ENCODE results near the gene UBE2I.
"Not testable (repeated sequence)": the region's sequence is repeated elsewhere in the genome, so short reads cannot be mapped to it uniquely, and the experiment has no call there.

The UBE2I gene

DNA sequence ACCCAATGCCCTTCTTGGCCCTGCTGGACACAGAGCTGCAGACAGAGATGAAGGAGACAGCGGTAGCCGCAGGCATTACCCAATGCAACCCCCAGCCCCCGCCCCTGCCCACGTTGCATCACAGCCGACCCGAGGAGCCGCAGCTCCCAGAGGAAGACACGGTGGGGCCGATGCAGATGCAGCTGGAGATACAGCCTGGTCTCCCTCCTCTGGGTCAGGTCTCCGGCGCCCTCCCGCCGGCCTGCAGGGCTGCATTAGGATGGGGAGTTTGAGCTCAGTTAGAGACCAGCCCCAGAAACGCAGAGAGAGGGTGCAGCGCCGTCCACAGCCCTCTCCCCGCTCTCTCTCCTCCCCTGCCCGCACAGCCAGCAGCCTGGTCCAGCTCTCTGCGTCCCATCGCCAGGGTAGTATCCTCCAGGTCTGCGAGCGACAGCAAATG lies 19.4 kb upstream of the UBE2I start:
- no peak overlapping the region for H3K9ac ChIP-seq (ENCODE audit: low read length)
- no peak overlapping the region for H3K27ac ChIP-seq (ENCODE audit: low read depth, low read length)
- no peaks in the 10 kb centered on the region for H3K36me3 ChIP-seq (ENCODE audit: control insufficient read depth, insufficient read depth, low read length)
- no peak overlapping the region for H3K4me3 ChIP-seq (ENCODE audit: low read length)
- H3K27me3 ChIP-seq (ENCODE audit: control insufficient read depth, insufficient read depth, low read length), result peaks cover 28% of the 10 kb centered on the region
- no peaks in the 10 kb centered on the region for H3K4me1 ChIP-seq (ENCODE audit: control insufficient read depth, insufficient read depth, low read length)

- Histone ChIP-seq H3K27ac (ENCODE audit: low read depth, low read length) (no peak overlapping the region), H3K4me3 (ENCODE audit: low read length) (no peak overlapping the region), H3K27me3 (ENCODE audit: control insufficient read depth, insufficient read depth, low read length) (peaks cover 23% of the 10 kb centered on the region)
Measured at GRCh38 chr16:1290860-1291575, 18.4 kb upstream of the UBE2I start.

GRCh38 chr16:1291576-1291974 lies 17.9 kb upstream of the UBE2I start:
- peaks cover 19% of the 10 kb centered on the region for H3K27me3 ChIP-seq (ENCODE audit: control insufficient read depth, insufficient read depth, low read length)
- no peak overlapping the region for H3K4me3 ChIP-seq (ENCODE audit: low read length)
- no peaks in the 10 kb centered on the region for H3K36me3 ChIP-seq (ENCODE audit: control insufficient read depth, insufficient read depth, low read length)
- H3K27ac ChIP-seq (ENCODE audit: low read depth, low read length), result no peak overlapping the region
- H3K4me1 ChIP-seq (ENCODE audit: control insufficient read depth, insufficient read depth, low read length), result no peaks in the 10 kb centered on the region
- no peak overlapping the region for H3K9ac ChIP-seq (ENCODE audit: low read length)

More at GRCh38 chr16:1290860-1291575, 18.4 kb upstream of the UBE2I start:
- H3K9ac ChIP-seq (ENCODE audit: low read length), result no peak overlapping the region
- no peaks in the 10 kb centered on the region for H3K4me1 ChIP-seq (ENCODE audit: control insufficient read depth, insufficient read depth, low read length)
- no peaks in the 10 kb centered on the region for H3K36me3 ChIP-seq (ENCODE audit: control insufficient read depth, insufficient read depth, low read length)

DNA sequence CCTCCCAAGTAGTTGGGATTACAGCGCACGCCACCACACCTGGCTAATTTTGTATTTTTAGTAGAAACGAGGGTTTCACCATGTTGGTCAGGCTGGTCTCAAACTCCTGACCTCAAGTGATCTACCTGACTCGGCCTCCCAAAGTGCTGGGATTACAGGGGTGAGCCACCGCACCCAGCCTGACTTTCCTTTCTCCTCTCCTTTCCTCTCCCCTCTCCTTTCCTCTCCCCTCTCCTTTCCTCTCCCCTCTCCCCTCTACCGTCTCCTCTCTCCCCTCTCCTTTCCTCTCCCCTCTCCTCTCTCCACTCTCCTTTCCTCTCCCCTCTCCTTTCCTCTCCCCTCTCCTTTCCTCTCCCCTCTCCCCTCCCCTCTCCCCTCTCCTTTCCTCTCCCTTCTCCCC lies 17.2 kb upstream of the UBE2I start:
- not testable (repeated sequence) for H3K27ac ChIP-seq (ENCODE audit: low read depth, low read length); H3K36me3 ChIP-seq (ENCODE audit: control insufficient read depth, insufficient read depth, low read length); H3K4me1 ChIP-seq (ENCODE audit: control insufficient read depth, insufficient read depth, low read length); H3K4me3 ChIP-seq (ENCODE audit: low read length); H3K9ac ChIP-seq (ENCODE audit: low read length)
- H3K27me3 ChIP-seq (ENCODE audit: control insufficient read depth, insufficient read depth, low read length), result peaks cover 19% of the 10 kb centered on the region

DNA sequence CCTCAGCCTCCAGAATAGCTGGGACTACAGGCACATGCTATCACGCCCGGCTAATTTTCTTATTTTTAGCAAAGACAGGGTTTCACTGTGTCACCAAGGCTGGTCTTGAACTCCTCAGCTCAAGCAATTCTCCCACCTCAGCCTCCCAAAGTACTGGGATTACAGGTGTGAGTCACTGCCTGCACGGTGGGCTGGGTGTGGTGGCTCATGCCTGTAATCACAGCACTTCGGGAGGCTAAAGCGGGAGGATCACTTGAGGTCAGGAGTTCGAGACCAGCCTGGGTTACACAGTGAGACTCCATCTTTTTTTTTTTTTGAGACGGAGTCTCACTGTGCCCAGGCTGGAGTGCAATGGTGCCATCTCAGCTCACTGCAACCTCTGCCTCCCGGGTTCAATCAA lies 16.6 kb upstream of the UBE2I start:
- not testable (repeated sequence) for H3K4me3 ChIP-seq (ENCODE audit: low read length); H3K27ac ChIP-seq (ENCODE audit: low read depth, low read length); H3K36me3 ChIP-seq (ENCODE audit: control insufficient read depth, insufficient read depth, low read length); H3K9ac ChIP-seq (ENCODE audit: low read length); H3K4me1 ChIP-seq (ENCODE audit: control insufficient read depth, insufficient read depth, low read length)
- H3K27me3 ChIP-seq (ENCODE audit: control insufficient read depth, insufficient read depth, low read length), result peaks cover 19% of the 10 kb centered on the region

DNA sequence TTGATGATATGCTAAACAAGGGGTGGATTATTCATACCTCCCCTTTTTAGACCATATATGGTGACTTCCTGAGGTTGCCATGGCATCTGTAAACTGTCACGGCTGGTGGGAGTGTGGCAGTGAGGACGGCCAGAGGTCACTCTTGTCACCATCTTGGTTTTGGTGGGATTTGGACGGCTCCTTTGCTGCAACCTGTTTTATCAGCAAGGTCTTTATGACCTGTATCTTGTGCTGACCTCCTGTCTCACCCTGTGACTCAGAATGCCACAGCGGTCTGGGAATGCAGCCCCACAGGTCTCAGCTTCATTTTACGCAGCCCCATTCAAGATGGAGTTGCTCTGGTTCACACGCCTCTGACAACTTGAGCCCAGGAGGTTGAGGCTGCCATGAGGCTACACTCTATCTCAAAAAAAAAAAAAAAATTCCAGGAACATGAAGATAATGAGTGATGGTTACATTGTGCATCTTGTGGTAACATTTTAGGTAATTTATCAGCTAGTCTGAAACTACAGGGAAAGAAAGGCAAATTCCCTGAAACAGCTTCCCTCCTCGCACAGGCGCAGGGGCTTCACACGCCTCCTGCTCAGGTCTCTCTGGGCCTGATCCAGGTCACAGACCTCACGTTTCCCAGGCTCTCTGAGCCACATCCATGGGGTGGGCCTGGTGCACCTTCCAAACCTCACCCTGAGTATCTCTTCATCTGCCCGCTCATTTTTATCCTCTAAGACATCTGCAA lies 15.3 kb upstream of the UBE2I start:
- H3K4me1 ChIP-seq (ENCODE audit: control insufficient read depth, insufficient read depth, low read length), result no peaks in the 10 kb centered on the region
- H3K27ac ChIP-seq (ENCODE audit: low read depth, low read length), result no peak overlapping the region
- H3K36me3 ChIP-seq (ENCODE audit: control insufficient read depth, insufficient read depth, low read length), result no peaks in the 10 kb centered on the region
- no peak overlapping the region for H3K4me3 ChIP-seq (ENCODE audit: low read length)
- no peak overlapping the region for H3K9ac ChIP-seq (ENCODE audit: low read length)
- H3K27me3 ChIP-seq (ENCODE audit: control insufficient read depth, insufficient read depth, low read length), result peaks cover 15% of the 10 kb centered on the region

DNA sequence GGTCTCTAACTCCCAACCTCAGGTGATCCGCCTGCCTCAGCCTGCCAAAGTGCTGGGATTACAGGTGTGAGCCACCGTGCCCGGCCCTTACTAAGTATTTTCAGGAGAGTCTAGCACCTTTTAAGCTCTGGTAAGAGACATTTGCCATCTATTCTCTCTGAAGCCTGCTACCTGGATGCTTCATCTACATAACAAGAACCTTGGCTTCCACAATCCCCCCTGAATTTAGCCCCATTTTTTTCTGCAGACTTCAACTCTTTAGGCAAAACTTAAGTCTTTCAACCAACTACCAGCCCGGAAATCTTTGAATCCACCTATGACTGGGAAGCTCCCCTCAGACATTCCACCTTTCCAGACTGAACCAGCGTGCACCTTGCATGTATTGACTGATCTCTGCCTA lies 14.0 kb upstream of the UBE2I start:
- H3K27me3 ChIP-seq (ENCODE audit: control insufficient read depth, insufficient read depth, low read length), result peaks cover 14% of the 10 kb centered on the region
- H3K27ac ChIP-seq (ENCODE audit: low read depth, low read length), result no peak overlapping the region
- H3K9ac ChIP-seq (ENCODE audit: low read length), result no peak overlapping the region
- no peak overlapping the region for H3K4me3 ChIP-seq (ENCODE audit: low read length)
- no peaks in the 10 kb centered on the region for H3K4me1 ChIP-seq (ENCODE audit: control insufficient read depth, insufficient read depth, low read length)
- H3K36me3 ChIP-seq (ENCODE audit: control insufficient read depth, insufficient read depth, low read length), result no peaks in the 10 kb centered on the region

GRCh38 chr16:1296688-1297017 lies 12.8 kb upstream of the UBE2I start:
- H3K4me3 ChIP-seq (ENCODE audit: low read length); H3K9ac ChIP-seq (ENCODE audit: low read length); H3K4me1 ChIP-seq (ENCODE audit: control insufficient read depth, insufficient read depth, low read length); H3K27ac ChIP-seq (ENCODE audit: low read depth, low read length); H3K36me3 ChIP-seq (ENCODE audit: control insufficient read depth, insufficient read depth, low read length): not testable (repeated sequence)
- peaks cover 22% of the 10 kb centered on the region for H3K27me3 ChIP-seq (ENCODE audit: control insufficient read depth, insufficient read depth, low read length)

DNA sequence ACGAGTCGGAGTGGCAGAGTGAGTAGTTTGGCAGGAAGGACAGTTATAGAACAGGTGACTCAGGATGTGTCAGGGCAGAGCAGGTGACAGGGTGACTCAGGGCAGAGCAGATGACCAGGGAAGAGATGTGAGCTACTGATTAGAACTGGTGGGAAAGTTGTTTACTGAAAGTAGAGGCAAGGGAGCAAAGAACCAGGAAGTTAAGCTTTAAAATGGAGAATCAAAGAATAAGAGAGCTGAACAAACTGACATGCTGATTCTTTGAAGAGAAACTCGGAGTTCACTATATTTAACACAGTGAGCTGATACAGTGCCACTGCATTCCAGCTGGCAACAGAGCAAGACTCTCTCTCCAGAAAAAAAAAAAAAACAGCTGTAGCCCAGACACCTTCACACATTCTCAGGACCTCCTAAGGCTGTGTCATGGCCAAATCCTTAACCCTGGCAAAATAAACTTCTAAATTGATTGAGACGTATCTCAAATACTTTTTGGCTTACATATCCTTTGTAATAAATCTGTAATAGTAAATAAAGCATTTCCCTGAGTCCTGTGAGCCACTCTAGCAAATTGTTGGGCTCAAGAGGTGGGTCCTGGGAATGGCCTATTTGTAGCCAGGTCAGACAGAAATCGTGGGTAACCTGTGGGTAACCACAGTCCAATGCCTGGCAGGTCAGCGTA lies 12.3 kb upstream of the UBE2I start:
- Histone ChIP-seq H3K36me3 (ENCODE audit: control insufficient read depth, insufficient read depth, low read length) (no peaks in the 10 kb centered on the region), H3K4me1 (ENCODE audit: control insufficient read depth, insufficient read depth, low read length) (no peaks in the 10 kb centered on the region), H3K27ac (ENCODE audit: low read depth, low read length) (no peak overlapping the region), H3K4me3 (ENCODE audit: low read length) (no peak overlapping the region), H3K27me3 (ENCODE audit: control insufficient read depth, insufficient read depth, low read length) (peaks cover 23% of the 10 kb centered on the region), H3K9ac (ENCODE audit: low read length) (no peak overlapping the region)

DNA sequence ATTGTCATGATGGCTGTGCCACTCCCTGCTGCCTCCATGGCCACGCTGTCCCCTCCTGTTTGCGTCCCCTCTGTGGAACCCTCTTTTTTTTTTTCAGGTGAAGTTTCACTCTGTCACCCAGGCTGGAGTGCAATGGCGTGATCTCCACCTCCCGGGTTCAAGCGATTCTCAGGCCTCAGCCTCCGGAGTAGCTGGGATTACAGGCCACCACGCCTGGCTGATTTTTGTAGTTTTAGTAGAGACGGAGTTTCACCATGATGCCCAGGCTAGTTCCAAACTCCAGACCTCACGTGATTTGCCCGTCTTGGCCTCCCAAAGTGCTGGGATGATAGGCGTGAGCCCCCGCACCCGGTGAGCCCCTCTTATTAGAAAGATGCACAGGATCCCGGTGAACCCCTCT lies 11.0 kb upstream of the UBE2I start:
- Histone ChIP-seq H3K4me1 (ENCODE audit: control insufficient read depth, insufficient read depth, low read length) (no peaks in the 10 kb centered on the region), H3K4me3 (ENCODE audit: low read length) (no peak overlapping the region), H3K27me3 (ENCODE audit: control insufficient read depth, insufficient read depth, low read length) (peaks cover 23% of the 10 kb centered on the region), H3K9ac (ENCODE audit: low read length) (no peak overlapping the region), H3K27ac (ENCODE audit: low read depth, low read length) (no peak overlapping the region), H3K36me3 (ENCODE audit: control insufficient read depth, insufficient read depth, low read length) (no peaks in the 10 kb centered on the region)

GRCh38 chr16:1299012-1299867 lies 10.2 kb upstream of the UBE2I start:
- no peak overlapping the region for H3K27ac ChIP-seq (ENCODE audit: low read depth, low read length)
- H3K36me3 ChIP-seq (ENCODE audit: control insufficient read depth, insufficient read depth, low read length), result no peaks in the 10 kb centered on the region
- no peak overlapping the region for H3K4me3 ChIP-seq (ENCODE audit: low read length)
- no peak overlapping the region for H3K9ac ChIP-seq (ENCODE audit: low read length)
- peaks cover 23% of the 10 kb centered on the region for H3K27me3 ChIP-seq (ENCODE audit: control insufficient read depth, insufficient read depth, low read length)
- H3K4me1 ChIP-seq (ENCODE audit: control insufficient read depth, insufficient read depth, low read length), result no peaks in the 10 kb centered on the region

- Histone ChIP-seq H3K9ac (ENCODE audit: low read length) (no peak overlapping the region), H3K4me3 (ENCODE audit: low read length) (no peak overlapping the region), H3K27ac (ENCODE audit: low read depth, low read length) (no peak overlapping the region), H3K4me1 (ENCODE audit: control insufficient read depth, insufficient read depth, low read length) (no peaks in the 10 kb centered on the region), H3K36me3 (ENCODE audit: control insufficient read depth, insufficient read depth, low read length) (no peaks in the 10 kb centered on the region), H3K27me3 (ENCODE audit: control insufficient read depth, insufficient read depth, low read length) (peaks cover 23% of the 10 kb centered on the region)
Measured at GRCh38 chr16:1299868-1300203, 9.6 kb upstream of the UBE2I start.

All from rectal smooth muscle tissue (tissue), 1 donor.